ENCODE results near the gene UCHL5.
A peak's percentile ranks its signal among the peaks of the same experiment; 100 is the strongest.
"Not testable (repeated sequence)": the region's sequence is repeated elsewhere in the genome, so short reads cannot be mapped to it uniquely, and the experiment has no call there.

The UCHL5 gene

GRCh38 chr1:193060938-193061337, 1.8 kb upstream of the UCHL5 start:
- Histone ChIP-seq H3K4me1 (ENCODE audit: control insufficient read depth, low read depth, low read length) (peaks cover 14% of the 10 kb centered on the region), H3K4me3 (ENCODE audit: low read length) (peak overlapping the region; percentile 92), H3K9me3 (ENCODE audit: control insufficient read depth, low read depth, low read length) (no peaks in the 10 kb centered on the region), H3K9ac (ENCODE audit: low read length) (peak overlapping the region; percentile 94), H3K36me3 (ENCODE audit: control insufficient read depth, low read depth, low read length) (no peaks in the 10 kb centered on the region), H3K27me3 (ENCODE audit: control insufficient read depth, insufficient read depth, low read length) (no peaks in the 10 kb centered on the region), H3K27ac (ENCODE audit: low read length) (no peak overlapping the region)

DNA sequence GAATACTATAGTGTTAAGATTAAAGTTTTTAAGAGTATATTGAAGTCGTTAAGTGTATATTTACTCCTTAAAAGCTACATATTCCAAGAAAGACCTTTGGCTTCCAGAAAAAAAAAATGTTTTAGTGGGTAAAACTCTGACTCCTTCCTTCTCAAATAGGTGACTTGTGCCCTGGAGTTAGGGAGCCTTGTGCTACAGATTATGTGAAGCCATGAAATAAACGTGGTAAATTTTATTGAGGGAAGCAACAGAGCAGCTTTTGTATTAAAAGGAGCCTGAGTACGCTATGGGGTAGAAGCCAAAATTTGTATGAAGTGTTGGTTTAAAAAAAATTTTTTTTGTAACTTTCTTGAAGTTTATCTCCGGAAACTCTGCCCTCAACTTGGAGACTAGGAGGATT, 1.2 kb upstream of the UCHL5 start:
- Histone ChIP-seq H3K4me3 (ENCODE audit: low read length) (peak overlapping the region; percentile 92), H3K36me3 (ENCODE audit: control insufficient read depth, low read depth, low read length) (no peaks in the 10 kb centered on the region), H3K27me3 (ENCODE audit: control insufficient read depth, insufficient read depth, low read length) (no peaks in the 10 kb centered on the region), H3K27ac (ENCODE audit: low read length) (peak overlapping the region; percentile 88), H3K4me1 (ENCODE audit: control insufficient read depth, low read depth, low read length) (peaks cover 14% of the 10 kb centered on the region), H3K9ac (ENCODE audit: low read length) (peak overlapping the region; percentile 94), H3K9me3 (ENCODE audit: control insufficient read depth, low read depth, low read length) (no peaks in the 10 kb centered on the region)

DNA sequence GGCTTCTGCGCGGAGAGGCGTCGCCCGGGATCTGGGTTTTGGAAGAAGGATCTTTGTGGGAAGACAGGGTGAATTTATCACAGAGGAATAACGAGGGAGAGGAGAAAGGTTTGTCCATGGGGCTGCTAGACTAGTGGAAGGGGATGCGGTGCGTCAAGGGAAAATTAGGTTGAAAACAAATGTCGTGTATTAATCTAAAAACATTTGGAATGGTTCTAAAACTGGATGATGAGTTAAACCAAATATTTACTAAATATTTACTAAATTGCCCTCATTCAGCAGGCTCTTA, 899 bp upstream of the UCHL5 start:
- H3K4me1 ChIP-seq (ENCODE audit: control insufficient read depth, low read depth, low read length): peaks cover 14% of the 10 kb centered on the region
- peak overlapping the region; percentile 94 for H3K9ac ChIP-seq (ENCODE audit: low read length)
- H3K27ac ChIP-seq (ENCODE audit: low read length): peak overlapping the region; percentile 88
- no peaks in the 10 kb centered on the region for H3K9me3 ChIP-seq (ENCODE audit: control insufficient read depth, low read depth, low read length)
- no peaks in the 10 kb centered on the region for H3K36me3 ChIP-seq (ENCODE audit: control insufficient read depth, low read depth, low read length)
- peak overlapping the region; percentile 92 for H3K4me3 ChIP-seq (ENCODE audit: low read length)
- no peaks in the 10 kb centered on the region for H3K27me3 ChIP-seq (ENCODE audit: control insufficient read depth, insufficient read depth, low read length)

DNA sequence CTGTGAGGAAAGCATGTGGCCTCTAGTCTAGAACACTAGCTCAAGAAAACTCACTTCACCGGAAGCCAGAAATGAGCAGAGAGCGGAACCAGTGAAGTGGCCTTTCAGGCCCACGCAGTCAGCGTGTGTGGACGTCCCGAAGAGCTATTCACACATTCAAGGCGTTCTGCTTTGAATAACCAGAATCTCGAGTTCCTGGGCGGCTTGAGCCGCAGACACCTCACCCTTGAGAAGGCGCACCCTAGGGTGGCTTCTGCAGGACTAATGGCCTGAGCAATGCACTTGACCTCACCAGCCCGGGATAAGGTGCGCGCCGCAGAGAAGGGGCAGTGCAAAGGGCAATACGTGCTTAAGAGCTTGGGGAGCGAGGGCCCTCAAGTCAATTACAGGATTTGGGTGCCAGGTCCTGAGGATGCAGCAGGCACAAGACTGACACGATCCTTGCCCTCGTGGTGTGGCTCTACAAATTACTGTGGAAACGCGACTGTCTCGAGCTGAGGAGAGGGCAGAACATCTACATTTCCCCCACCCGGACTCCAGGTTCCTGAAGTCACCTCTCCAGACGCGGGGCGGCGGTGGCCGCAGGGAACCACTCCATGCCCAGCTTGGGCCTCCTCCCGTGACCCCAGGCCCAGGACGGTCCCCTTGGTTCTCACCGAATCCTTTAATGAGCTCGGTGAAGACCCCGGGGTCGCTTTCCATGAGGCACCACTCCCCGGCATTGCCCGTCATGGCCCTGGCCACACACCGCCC, 455 bp downstream of the UCHL5 start:
- no peaks in the 10 kb centered on the region for H3K36me3 ChIP-seq (ENCODE audit: control insufficient read depth, low read depth, low read length)
- H3K27ac ChIP-seq (ENCODE audit: low read length): peak overlapping the region; percentile 55
- peaks cover 10% of the 10 kb centered on the region for H3K4me1 ChIP-seq (ENCODE audit: control insufficient read depth, low read depth, low read length)

DNA sequence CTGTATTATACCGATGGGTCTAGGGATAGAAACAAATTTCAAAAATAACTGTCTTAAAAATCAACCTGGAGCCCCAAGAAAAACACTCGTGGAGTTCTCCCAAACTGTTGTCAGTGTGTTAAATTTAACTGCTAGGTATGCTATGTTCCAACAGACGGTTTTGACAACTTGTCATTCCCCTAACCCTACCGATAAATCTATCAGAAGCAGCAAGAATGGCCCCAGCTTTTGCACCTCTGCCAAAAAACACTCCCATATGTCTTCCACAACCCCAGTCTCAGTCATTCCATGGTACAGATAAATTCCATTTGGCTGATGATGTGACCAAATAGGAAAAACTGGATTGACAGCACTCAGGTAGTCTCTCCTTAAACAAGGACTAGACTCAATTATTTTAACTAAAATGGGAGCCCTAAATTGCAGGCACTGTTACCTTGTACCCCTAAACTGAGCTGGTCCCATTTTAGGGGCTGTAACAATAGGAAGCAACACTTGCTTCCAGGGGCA, 4.9 kb downstream of the UCHL5 start:
- Histone ChIP-seq H3K27ac (ENCODE audit: low read length) (no peak overlapping the region), H3K36me3 (ENCODE audit: control insufficient read depth, low read depth, low read length) (peaks cover 12% of the 10 kb centered on the region), H3K4me1 (ENCODE audit: control insufficient read depth, low read depth, low read length) (peaks cover 3% of the 10 kb centered on the region), H3K9me3 (ENCODE audit: control insufficient read depth, low read depth, low read length) (no peaks in the 10 kb centered on the region), H3K27me3 (ENCODE audit: control insufficient read depth, insufficient read depth, low read length) (no peaks in the 10 kb centered on the region), H3K9ac (ENCODE audit: low read length) (no peak overlapping the region), H3K4me3 (ENCODE audit: low read length) (no peak overlapping the region)

More for the DNA sequence above, 455 bp downstream of the UCHL5 start:
- H3K9me3 ChIP-seq (ENCODE audit: control insufficient read depth, low read depth, low read length): no peaks in the 10 kb centered on the region
- no peaks in the 10 kb centered on the region for H3K27me3 ChIP-seq (ENCODE audit: control insufficient read depth, insufficient read depth, low read length)
- peak overlapping the region; percentile 94 for H3K9ac ChIP-seq (ENCODE audit: low read length)
- peak overlapping the region; percentile 92 for H3K4me3 ChIP-seq (ENCODE audit: low read length)

GRCh38 chr1:193048913-193049312, 10.2 kb downstream of the UCHL5 start:
- not testable (repeated sequence) for H3K27me3 ChIP-seq (ENCODE audit: control insufficient read depth, insufficient read depth, low read length); H3K4me3 ChIP-seq (ENCODE audit: low read length); H3K9ac ChIP-seq (ENCODE audit: low read length); H3K4me1 ChIP-seq (ENCODE audit: control insufficient read depth, low read depth, low read length); H3K9me3 ChIP-seq (ENCODE audit: control insufficient read depth, low read depth, low read length); H3K27ac ChIP-seq (ENCODE audit: low read length)
- H3K36me3 ChIP-seq (ENCODE audit: control insufficient read depth, low read depth, low read length): peaks cover 21% of the 10 kb centered on the region

GRCh38 chr1:193042766-193043691, 16.1 kb downstream of the UCHL5 start:
- Histone ChIP-seq H3K9me3 (ENCODE audit: control insufficient read depth, low read depth, low read length) (no peaks in the 10 kb centered on the region), H3K9ac (ENCODE audit: low read length) (no peak overlapping the region), H3K36me3 (ENCODE audit: control insufficient read depth, low read depth, low read length) (peaks cover 9% of the 10 kb centered on the region)

GRCh38 chr1:193040011-193040410, 19.1 kb downstream of the UCHL5 start:
- Histone ChIP-seq H3K9ac (ENCODE audit: low read length) (no peak overlapping the region), H3K9me3 (ENCODE audit: control insufficient read depth, low read depth, low read length) (no peaks in the 10 kb centered on the region), H3K4me1 (ENCODE audit: control insufficient read depth, low read depth, low read length) (no peaks in the 10 kb centered on the region), H3K36me3 (ENCODE audit: control insufficient read depth, low read depth, low read length) (peaks cover 9% of the 10 kb centered on the region), H3K27me3 (ENCODE audit: control insufficient read depth, insufficient read depth, low read length) (no peaks in the 10 kb centered on the region), H3K4me3 (ENCODE audit: low read length) (no peak overlapping the region), H3K27ac (ENCODE audit: low read length) (no peak overlapping the region)

More at GRCh38 chr1:193042766-193043691, 16.1 kb downstream of the UCHL5 start:
- Histone ChIP-seq H3K27me3 (ENCODE audit: control insufficient read depth, insufficient read depth, low read length) (no peaks in the 10 kb centered on the region), H3K27ac (ENCODE audit: low read length) (no peak overlapping the region), H3K4me3 (ENCODE audit: low read length) (no peak overlapping the region), H3K4me1 (ENCODE audit: control insufficient read depth, low read depth, low read length) (no peaks in the 10 kb centered on the region)

GRCh38 chr1:193036337-193037047, 22.7 kb downstream of the UCHL5 start:
- H3K4me1 ChIP-seq (ENCODE audit: control insufficient read depth, low read depth, low read length): no peaks in the 10 kb centered on the region
- no peak overlapping the region for H3K9ac ChIP-seq (ENCODE audit: low read length)
- no peaks in the 10 kb centered on the region for H3K36me3 ChIP-seq (ENCODE audit: control insufficient read depth, low read depth, low read length)
- H3K27me3 ChIP-seq (ENCODE audit: control insufficient read depth, insufficient read depth, low read length): no peaks in the 10 kb centered on the region
- no peak overlapping the region for H3K27ac ChIP-seq (ENCODE audit: low read length)
- H3K4me3 ChIP-seq (ENCODE audit: low read length): no peak overlapping the region
- no peaks in the 10 kb centered on the region for H3K9me3 ChIP-seq (ENCODE audit: control insufficient read depth, low read depth, low read length)

DNA sequence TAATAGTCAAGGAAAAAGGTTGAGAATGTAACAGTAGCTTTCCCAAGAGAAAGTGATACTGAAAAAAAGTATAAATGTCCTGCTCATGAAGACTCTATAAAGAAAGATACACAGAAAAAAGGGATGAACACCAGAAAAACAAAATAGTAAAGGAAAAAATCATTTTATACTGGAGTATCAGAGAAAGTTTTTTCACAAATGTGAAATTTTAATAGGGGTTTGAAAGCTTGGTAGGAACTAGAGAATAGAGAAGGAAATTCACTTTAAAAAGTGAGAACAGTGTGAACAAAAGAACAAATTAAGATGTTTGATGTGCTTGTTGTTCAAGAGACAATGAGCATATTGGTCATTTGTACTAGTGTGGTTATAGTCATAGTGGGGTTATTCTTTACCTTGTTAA, 25.6 kb downstream of the UCHL5 start:
- H3K27me3 ChIP-seq (ENCODE audit: control insufficient read depth, insufficient read depth, low read length): no peaks in the 10 kb centered on the region
- H3K9ac ChIP-seq (ENCODE audit: low read length): no peak overlapping the region
- no peak overlapping the region for H3K4me3 ChIP-seq (ENCODE audit: low read length)
- H3K9me3 ChIP-seq (ENCODE audit: control insufficient read depth, low read depth, low read length): no peaks in the 10 kb centered on the region
- H3K36me3 ChIP-seq (ENCODE audit: control insufficient read depth, low read depth, low read length): peaks cover 4% of the 10 kb centered on the region
- H3K27ac ChIP-seq (ENCODE audit: low read length): no peak overlapping the region
- H3K4me1 ChIP-seq (ENCODE audit: control insufficient read depth, low read depth, low read length): no peaks in the 10 kb centered on the region

DNA sequence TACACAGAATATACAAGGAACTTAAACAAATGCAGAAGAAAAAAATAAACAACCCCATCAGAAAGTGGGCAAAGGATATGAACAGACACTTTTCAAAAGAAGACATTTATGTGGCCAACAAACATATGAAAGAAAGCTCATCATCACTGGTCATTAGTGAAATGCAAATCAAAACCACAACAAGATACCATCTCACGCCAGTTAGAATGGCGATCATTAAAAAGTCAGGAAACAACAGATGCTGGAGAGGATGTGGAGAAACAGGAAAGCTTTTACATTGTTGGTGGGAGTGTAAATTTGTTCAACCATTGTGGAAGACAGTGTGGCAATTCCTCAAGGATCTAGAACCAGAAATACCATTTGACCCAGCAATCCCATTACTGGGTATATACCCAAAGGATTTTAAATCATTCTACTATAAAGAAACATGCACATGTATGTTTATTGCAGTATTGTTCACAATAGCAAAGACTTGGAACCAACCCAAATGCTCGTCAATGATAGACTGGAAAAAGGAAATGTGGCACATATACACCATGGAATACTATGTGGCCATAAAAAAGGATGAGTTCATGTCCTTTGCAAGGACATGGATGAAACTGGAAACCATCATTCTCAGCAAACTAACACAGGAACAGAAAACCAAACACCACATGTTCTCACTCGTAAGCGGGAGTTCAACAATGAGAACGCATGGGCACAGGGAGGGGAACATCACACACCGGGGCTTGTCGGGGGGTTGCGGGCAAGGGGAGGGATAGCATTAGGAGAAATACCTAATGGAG, 26.3 kb downstream of the UCHL5 start:
- not testable (repeated sequence) for H3K4me1 ChIP-seq (ENCODE audit: control insufficient read depth, low read depth, low read length); H3K27me3 ChIP-seq (ENCODE audit: control insufficient read depth, insufficient read depth, low read length); H3K36me3 ChIP-seq (ENCODE audit: control insufficient read depth, low read depth, low read length); H3K9me3 ChIP-seq (ENCODE audit: control insufficient read depth, low read depth, low read length); H3K27ac ChIP-seq (ENCODE audit: low read length); H3K9ac ChIP-seq (ENCODE audit: low read length); H3K4me3 ChIP-seq (ENCODE audit: low read length)
